Stimulated activated naive CD4-positive, alpha-beta T cell treated with Interleukin-2 at 50 U/mL for 16 hours (primary cell): ENCODE measurements around the gene MAP2K5.
"Not testable (repeated sequence)": the region's sequence is repeated elsewhere in the genome, so short reads cannot be mapped to it uniquely, and the experiment has no call there.

Source experiments
- DNase-seq: peaks from one replicate; lab custom pipeline; 2025; lab: John Stamatoyannopoulos, UW

The MAP2K5 gene

DNA sequence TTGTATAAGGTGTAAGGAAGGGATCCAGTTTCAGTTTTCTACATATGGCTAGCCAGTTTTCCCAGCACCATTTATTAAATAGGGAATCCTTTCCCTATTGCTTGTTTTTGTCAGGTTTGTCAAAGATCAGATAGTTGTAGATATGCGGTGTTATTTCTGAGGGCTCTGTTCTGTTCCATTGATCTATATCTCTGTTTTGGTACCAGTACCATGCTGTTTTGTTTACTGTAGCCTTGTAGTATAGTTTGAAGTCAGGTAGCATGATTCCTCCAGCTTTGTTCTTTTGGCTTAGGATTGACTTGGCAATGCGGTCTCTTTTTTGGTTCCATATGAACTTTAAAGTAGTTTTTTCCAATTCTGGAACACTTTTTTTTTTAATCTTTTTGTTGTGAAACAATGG lies 130.3 kb downstream of the MAP2K5 start:
- not testable (repeated sequence) for DNase-seq

- no peak for DNase-seq
Observed at GRCh38 chr15:67674983-67675382, 132.5 kb downstream of the MAP2K5 start.

DNA sequence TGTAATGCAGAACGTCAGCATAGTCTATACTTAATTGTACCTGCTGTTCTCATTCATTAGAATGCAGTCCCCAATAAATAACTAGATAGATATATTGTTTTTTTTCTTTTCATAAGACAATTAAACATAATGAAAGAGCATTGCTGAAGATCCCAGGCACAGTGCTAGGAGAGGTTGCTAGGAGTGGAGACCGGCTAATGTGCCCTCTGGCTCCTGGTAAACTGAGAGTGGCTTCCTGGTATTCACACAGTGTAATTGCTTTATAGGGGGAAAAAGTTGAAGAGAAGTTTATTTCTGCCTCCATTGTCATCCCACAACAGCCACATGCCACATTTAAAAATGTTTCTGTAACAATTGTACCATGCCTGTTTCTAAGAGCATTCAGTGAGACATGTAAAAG lies 135.6 kb downstream of the MAP2K5 start:
- DNase-seq, result no peak

DNA sequence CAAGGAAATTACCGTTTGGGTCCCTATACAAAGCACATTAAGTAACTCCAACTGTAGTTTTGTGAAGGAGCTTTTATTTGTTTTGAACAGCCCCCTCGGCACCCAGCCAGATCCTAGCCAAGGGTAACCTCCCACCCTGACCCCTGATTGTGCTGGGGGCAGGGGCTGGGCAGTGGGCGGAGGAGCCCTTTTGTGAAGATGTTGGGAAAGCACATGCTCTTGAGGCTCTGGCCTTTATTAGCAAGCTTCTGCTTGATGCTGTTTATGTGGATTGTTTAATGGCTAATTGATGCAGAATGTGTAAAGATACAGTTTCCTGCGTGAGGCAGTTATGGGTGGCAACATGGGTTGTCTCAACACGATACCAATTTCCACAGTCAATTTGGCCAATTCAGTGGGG lies 136.5 kb downstream of the MAP2K5 start:
- DNase-seq, result no peak

DNA sequence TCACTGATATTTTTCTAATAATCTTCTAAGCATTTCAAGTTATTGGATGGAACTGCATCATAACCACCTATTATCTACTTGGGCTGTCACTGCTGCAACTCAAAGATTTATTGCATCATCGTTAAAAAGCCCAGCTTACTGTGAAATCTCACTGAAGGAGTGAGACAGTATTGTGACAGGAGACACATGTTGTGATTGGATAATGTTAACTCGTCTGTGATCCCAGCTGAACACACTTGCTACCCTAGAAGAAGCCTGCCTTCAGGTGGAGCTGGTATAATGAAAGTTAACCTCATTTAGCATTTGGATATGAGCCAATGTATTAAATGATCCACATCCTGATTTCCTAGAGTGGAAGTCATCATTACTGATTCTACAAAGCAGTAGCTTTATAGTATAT lies 138.1 kb downstream of the MAP2K5 start:
- DNase-seq, result no peak

- no peak for DNase-seq
Observed at GRCh38 chr15:67685008-67685599, 142.6 kb downstream of the MAP2K5 start.

DNA sequence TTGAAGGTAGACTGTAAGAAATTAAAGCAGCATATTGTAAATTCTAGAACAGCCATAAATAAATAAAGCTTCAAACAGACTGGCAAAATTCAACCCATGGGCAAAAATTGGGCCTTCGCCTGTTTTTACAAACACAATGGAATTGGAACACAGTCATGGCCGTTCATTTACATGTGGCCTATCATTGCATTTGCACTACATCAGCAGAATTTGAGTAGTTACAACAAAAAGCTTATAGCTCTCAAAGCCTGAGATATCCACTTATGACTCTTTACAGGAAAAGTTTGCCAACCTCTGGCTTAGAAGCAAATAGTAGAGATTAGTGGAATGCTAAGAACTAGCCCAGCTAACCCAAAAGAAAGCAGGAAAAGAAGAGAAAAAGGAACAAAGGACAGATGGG lies 143.2 kb downstream of the MAP2K5 start:
- DNase-seq, result no peak

- DNase-seq, result no peak
Observed at GRCh38 chr15:67690936-67691335, 148.4 kb downstream of the MAP2K5 start.

DNA sequence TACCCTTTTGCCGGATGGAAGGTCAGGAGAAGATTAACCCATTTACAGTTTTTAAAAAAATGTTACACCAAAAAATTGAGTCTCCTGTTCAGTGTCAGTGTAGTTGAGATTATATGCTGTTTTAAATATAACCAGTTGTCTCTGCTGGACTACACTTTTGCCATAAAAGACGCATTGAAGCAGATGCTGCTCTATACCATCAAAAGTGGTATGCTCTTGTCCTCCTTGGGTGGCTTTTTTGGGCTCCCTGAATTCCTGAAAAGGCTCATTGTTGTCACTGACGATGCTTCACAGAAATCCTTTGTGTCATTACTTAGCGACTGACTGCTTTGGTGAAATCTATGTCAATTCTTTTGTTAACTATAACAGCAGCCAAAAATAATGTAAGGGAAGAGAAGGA lies 148.9 kb downstream of the MAP2K5 start:
- DNase-seq, result no peak

DNA sequence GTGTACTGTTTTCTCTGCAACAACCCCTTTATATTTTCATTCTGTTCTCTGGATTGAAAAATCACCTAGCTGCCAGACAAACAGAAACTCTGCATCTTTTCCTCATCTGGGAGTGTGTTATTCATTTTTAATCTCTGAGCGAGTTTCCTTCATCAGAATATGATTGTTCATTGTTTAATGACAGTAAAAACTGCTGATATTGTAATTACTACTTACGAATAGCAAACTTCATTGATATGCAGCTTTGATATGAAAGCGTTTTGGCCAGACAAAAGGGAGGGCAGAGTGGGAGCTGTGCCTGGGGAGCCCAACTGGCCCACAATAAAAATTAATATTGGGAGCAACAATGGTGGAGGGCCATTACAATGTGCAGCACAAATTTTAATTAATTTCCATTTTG lies 150.1 kb downstream of the MAP2K5 start:
- no peak for DNase-seq

DNA sequence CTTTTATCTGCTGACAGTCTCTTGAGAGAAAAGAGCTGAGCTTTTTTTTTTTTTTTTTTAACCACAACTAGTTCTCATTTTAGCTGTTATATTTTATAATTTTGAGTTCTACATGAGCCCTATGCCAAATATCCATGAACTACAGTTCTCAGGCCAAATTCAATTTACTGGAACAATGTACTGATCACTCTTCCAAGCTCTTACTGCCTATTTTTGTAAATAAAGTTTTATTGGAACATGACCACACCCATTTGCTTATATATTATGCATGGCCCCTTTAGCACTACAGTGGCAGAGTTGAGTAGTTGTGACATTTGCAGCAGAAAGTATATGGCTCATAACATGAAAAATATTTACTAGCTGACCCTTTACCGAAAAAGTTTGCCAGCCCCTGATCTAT lies 153.6 kb downstream of the MAP2K5 start:
- no peak for DNase-seq

DNA sequence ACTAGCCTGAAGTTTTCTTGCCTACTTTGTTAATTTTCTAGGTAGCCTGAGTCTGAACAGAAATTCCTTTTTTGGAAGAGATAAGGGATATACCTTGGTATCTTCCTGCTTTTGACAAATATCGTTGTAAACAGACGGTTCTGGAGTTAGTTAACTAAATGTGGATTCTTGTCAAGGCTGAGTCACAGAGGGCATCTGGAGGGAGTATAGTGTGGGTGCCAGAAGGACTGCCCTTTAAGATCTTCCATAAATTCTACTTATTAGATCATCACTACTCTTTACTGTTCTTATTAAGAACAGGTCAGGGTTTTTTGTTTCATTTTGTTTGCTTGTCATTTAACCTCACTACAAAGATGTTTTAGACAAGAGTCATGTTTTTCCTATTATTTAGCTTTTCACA lies 157.5 kb downstream of the MAP2K5 start:
- no peak for DNase-seq

DNA sequence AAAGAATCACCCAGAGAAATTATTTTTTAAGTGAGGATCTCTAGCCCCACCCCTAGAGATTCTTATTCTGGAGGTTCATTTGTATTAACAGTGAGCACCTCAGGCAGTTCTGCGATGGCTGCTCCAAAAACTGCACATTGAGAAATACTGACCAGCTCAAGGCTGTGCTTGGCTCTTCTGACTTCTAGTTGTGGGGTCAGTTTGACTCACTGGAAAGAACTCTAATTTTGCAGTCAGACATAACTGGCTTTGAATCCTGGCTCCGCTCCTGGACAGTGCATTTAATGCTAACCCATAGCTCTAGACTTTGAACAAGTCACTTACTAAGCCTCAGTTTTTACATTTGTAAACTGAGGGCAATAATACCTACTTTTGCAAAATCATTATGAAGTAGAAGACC lies 159.2 kb downstream of the MAP2K5 start:
- no peak for DNase-seq

GRCh38 chr15:67707520-67708283 lies 165.2 kb downstream of the MAP2K5 start:
- DNase-seq, result no peak

DNA sequence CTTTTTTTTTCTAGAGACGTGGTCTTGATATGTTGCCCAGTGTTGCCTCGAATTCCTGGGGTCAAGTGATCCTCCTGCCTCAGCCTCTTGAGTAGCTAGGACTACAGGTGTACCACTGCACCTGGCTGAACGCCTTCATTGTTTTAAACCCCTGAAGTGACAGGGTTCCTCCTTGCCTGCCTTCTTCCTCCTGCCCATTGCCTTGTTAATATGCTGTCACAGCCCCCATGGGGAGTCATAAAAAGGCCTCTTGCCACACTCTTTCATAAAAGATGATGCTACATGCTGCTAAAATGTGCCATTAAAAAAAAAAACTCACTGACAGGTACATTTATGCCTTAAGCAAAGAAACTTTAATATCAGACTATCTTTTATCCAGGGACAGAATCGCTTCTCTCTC lies 166.0 kb downstream of the MAP2K5 start:
- no peak for DNase-seq

DNA sequence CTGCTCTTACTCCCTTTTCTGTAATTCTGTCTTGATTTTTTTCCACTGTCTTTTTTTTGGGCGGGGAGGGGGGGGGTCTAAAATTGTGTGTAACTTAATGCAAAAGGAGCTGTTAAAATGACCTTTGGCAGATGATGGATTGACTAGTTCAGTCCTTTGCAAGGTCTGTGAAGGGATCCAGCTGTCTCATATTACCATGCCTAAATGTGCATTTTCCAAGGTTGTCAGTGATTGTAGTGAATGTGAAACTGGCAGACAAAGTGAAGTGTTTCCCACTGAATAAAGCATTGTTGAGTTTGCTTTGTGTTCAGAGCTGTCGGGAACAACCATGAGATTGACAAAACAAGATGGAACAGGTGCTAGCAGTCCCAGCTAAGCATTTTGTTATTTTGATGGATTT lies 172.7 kb downstream of the MAP2K5 start:
- no peak for DNase-seq

DNA sequence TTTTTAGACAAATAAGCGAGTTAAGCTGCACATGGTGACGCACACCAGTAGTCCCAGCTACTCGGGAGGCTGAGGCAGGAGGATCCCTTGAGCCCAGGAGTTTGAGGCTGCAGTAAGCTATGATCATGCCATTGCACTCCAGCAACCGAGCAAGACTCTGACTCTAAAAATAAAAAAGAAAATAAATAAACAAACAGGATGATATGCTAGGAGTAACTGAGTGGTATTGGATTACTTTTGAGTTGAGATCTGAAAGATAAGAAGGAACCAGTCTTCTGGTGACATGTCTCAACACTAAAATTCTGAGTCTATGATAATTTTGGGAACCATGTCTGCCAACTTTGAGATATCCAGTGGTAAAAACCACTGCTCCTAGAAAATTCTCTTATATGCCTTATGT lies 173.7 kb downstream of the MAP2K5 start:
- DNase-seq, result no peak

DNA sequence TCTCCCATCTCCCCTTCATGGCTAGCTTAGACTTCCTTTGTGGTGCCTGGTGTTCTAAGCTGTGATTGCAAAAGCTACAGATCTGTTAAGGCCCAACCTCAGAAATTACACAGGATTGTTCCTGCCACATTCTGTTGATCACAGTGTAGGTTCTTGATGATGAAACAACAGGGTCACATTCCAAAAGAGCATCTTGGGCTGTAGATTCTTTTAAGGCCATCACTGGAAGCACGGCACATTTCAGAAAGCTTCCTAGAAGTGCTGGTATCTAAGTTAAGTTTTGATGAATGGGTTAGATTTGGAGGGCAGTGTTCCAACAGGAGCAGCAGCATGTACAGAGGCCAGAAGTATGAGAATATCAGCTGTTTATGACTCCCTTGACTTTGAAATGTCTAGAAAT lies 175.3 kb downstream of the MAP2K5 start:
- DNase-seq, result no peak

DNA sequence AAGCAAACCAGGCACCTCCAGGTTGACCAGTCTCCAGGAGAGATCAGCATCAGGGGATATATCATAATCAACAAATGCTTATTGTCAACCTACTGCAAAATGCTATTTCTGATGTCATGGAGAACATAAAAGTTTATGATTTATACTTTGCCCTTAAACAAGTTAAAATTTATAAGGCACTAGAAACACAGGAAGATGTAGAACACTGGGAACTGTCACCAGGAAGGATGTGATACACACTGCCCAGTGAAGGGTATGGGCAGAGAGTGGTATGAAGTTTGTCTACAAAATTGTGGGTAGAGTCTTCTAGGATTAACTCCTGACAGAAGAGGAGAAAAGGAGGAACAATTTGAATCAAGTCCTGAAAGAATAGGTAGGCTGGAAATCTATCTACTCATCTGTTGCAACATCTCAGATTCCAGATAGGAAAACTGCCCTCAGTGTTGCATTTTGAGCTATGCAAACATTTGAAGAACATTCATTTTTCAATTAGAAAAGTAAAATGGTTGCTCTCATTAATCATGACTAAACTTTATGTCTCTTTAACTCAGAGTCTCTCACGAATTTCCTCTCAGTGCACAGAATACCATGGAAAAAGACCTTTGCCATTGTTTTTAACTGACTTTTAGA lies 176.9 kb downstream of the MAP2K5 start:
- DNase-seq, result no peak

DNA sequence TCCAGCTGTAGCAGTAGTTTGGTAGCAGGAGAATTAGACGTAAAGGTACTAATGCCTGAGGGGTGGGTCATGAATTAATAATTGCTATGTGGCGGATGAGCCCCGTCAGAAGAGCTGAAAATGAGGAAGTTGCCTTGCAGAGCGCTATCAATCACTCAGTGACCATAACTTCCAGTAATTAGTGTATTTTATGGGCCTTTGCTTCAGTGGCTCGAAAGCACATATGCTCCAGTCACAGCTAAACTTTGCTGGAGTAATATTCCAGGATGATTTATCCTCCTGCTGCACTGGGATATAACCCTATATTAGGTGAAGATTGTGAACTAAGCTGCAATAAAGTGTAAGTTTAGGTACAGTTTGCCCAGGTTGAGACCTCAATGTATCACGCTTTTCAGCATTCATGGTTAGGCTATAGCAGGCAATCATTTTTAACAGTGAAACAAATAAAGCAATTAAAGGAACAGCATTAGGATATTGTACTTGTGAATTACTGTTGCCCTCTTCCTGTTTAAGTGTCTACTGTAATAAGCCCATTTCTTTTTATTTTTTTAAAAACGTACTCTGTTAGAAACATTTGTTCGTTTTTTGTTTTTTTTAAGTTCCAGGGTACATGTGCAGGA lies 178.2 kb downstream of the MAP2K5 start:
- DNase-seq, result no peak

- DNase-seq, result no peak
Observed at GRCh38 chr15:67722030-67722817, 179.7 kb downstream of the MAP2K5 start.

GRCh38 chr15:67723294-67724024 lies 181.0 kb downstream of the MAP2K5 start:
- DNase-seq, result no peak
